HG03097 (cell line): ENCODE measurements around the gene CLIP2.
"Not testable (repeated sequence)": the region's sequence is repeated elsewhere in the genome, so short reads cannot be mapped to it uniquely, and the experiment has no call there.

Experiments used
- ATAC-seq: cut with Tn5 transposase; IDR thresholded peaks from one replicate; pipeline ENCODE4 v1.9.1; 2021; ENCODE audit not compliant: unreplicated experiment, low FRiP score

Gene CLIP2

DNA sequence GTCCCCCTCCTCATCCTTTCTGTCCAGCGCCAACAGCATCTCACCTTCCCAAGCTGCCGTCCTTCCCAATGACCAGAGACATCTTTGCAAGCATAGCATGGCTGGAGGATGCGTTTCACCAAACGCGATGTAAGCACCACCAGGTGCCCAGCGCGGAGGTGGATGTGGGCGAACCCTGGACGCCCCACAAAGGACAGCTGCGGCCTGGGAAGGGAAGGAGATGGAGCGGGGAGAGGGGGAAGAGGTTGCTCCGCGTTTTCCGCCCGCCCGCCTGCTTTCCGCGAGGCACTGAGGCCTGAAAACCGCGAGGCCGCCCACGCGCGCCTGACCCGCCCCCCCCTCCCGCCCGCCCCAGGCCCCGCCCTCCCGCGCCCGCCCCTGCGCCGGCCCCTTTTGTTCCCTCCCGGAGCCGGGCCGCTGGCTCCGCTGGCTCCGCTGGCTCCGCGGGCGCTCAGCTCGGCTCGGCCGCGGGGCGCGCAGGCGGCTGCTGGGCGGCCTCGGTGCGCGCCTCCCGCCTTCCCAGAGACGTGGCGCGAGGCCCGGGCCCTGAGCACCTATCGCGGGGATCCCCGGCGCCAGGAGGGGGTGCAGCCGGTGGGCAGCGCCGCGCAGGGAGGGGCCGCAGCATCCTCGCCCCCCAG lies at the start of gene CLIP2:
Gene CLIP2, plus strand, starts transcription at position 390 of the 641 bp plus-strand sequence. CDS start 28,140 bp downstream, outside the sequence.
- no peak for ATAC-seq

DNA sequence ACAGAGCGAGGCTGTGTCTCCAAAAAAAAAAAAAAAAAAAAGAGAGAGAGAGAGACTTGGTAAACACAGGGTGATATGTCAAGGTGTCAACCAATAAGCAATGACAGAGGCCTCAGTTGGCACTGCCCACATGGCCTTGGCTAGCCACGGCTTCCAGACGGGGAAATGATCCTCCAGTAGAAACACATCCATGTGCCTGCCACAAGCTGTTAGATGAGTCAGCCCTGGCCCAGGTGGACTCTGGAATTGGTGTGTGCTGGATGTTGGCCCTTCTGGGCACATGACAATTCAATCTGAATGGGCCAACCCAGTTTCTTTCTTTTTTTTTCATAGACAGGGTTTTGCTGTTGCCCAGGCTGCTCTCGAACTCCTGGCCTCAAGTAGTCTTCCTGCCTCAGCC lies 48.7 kb upstream of the CLIP2 start:
- ATAC-seq = no peak

DNA sequence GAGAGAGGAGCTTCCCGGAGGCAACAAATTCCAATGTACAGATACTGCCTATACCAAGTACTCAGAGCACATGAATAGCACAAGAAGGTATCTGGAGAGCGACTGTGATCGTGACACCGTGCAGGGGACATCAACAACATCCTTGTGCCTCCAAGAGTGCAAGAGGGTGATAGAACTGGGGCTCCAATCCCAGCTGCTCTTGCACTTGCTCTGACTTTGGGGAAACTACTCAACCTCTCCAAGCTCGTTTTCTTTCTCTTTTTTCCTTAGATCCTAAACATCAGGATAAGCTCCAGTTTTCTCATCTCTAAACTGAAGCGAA lies 47.1 kb upstream of the CLIP2 start:
- ATAC-seq = no peak

DNA sequence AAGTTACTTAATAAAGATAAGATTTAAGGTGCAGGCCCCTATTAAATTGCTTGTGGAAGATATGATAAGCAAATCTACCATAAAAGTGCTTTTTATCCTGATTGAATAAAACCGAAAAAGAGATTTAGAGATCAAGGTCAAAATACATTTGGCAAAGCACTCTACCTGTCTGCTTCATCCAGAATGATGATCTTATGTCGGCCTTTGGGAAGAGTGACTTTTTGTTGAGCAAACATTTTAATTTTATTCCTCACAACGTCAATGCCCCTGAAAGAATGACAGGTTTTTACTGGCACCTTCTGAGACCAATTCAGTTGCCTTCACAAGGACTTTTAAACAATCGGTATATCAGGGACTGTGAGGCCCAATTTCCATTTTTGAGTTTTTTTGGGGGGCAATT lies 42.7 kb upstream of the CLIP2 start:
- ATAC-seq = no peak

DNA sequence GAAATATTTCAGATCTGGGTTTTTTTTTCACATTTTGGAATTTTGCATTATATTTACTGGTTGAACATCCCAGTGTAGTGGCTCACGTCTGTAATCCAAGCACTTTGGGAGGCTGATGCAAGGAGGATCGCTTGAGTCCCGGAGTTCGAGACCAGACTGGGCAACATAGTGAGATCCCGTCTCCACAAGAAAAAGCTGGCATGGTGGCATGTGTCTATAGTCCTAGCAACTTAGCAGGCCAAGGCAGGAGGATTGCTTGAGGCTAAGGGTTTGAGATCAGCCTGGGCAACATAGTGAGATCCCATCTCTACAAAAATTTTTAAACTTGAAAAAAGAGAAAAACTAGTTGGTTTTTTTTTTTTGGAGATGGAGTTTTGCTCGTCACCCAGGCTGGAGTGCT lies 41.1 kb upstream of the CLIP2 start:
- no peak for ATAC-seq

DNA sequence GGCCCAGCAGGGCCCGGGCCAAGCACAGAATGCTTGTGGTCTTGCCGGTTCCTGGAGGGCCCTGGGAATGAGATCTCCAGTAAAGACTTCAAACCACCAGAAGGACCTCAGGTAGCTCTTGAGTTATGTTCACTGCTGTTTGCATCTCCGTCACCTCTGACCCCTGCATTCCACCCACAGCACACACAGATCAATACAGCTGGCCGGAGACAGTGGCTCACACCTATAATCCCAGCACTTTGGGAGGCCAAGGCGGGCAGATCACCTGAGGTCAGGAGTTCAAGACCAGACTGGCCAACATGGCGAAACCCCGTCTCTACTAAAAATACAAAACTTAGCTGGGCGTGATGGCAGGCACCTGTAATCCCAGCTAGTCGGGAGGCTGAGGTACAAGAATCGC lies 40.1 kb upstream of the CLIP2 start:
- not testable (repeated sequence) for ATAC-seq

DNA sequence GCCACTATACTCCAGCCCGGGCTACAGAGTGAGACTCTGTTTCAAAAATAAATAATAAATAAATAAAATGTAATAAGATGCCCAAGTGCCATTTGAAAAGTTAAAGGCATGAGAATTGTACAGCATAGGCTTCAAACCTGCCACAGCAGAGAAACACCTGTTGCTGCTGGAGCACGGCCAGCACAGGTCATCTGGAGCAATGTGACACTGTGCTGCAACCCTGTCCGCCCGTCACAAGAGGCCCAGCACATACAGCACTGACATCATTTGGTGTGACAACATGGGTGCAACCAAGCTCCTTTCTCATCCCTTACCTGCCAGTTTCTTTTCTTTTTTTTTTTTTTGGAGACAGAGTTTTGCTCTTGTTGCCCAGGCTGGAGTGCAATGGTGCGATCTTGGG lies 36.3 kb upstream of the CLIP2 start:
- no peak for ATAC-seq

DNA sequence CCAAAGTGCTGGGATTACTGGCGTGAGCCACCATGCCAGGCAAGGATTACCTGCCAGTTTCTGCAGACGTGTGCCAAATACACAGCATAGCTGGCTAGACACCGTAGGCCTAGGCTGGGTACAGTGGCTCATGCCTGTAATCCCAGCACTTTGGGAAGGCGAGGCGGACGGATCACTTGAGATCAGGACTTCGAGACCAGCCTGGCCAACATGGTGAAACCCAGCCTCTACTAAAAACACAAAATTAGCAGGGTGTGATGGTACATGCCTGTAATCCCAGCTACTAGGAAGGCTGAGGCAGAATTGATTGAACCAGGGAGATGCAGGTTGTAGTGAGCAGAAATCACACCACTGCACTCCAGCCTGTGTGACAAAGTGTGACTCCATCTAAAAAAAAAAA lies 35.9 kb upstream of the CLIP2 start:
- no peak for ATAC-seq

DNA sequence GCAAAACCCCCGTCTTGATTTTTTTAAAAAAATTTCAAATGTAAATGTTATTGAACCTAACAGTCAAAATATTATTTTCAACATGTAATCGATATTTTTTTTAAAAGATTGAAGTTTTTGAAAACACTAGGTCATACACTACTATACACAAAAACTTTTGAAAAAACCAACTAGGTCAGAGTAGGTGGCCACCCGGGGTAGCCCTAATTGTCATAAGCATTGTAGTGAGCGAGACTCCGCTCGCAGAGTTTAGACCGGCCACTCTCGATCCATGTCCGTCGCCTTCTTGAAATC lies 35.4 kb upstream of the CLIP2 start:
- ATAC-seq = no peak

DNA sequence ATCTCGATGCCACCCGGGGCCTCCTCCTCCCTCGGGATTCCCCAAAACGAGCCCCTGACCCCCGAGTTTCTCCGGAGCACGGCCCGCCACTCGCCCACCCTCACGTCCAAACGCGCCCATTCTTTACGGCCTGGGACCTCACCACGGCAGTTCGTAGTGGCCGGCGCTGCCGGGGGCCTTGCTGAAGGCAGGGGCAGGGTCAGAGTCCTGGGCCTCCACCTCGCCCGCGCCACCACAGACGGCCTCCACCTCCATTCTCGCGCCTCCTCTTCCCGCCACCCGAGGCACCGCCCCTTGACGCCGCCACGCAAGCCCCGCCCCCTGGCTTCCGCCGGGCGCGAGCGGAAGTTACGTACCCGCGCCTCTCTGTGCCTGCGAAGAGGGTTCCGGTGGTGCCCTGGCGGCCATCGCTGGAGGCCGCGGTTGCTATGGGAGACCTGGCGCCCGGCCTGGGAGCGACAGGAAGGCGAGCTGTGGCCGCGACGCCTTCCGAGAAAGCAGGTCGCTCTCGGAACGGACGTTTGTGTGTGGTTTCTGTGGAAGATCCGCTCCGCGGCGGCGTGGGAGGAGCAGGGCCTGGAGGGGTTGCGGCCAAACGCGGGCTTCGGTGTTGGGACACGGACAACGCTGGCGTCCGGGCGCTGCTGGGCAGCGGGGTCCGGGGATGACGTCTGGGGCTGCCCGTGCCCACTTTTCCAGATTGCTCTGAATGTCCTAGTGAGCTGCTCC lies 34.9 kb upstream of the CLIP2 start, which contains the start of gene RFC2:
Gene RFC2, minus strand, starts transcription at position 271 of the 729 bp plus-strand sequence. Its CDS starts 16 bp downstream, at position 255.
- ATAC-seq = peak; percentile 90

DNA sequence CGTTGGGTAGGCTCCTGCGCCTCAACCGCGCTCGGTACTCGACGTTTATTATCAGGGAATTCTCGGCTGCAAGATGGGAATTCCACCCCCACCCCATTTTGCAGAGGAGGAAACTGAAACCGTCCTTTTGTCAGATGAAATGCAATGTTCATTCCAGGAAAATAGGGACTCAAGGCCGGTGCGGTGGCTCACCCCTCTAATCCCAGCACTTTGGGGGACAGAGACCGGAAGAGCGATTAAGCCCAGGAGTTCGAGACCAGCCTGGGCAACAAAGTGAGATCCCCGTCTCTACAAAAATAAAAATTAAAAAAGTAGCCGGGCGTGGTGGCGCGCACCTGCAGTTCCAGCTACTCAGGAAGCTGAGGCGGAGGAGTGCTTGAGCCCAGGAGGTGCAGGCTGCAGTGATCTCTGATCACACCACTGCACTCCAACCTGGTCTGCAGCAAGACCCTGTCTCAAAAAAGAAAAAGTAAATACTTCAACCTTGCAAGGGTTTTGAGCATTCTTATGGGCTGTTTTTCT lies 34.3 kb upstream of the CLIP2 start:
- ATAC-seq = no peak

DNA sequence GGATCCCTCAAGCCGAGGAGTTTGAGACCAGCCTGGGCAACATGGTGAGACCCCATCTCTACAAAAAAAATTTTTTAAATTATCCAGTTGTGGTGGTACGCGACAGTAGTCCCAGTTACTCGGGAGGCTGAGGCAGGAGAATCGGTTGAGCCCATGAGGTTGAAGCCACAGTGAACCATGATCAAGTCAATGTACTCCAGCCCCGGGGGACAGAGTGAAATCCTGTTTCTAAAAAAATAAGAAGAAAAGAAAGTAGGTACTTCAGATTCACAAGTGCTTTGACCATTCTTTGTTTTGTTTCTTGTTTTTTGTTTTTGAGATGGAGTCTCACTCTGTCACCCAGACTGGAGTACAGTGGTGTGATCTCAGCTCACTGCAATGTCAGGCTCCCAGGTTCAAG lies 33.7 kb upstream of the CLIP2 start:
- ATAC-seq = not testable (repeated sequence)

DNA sequence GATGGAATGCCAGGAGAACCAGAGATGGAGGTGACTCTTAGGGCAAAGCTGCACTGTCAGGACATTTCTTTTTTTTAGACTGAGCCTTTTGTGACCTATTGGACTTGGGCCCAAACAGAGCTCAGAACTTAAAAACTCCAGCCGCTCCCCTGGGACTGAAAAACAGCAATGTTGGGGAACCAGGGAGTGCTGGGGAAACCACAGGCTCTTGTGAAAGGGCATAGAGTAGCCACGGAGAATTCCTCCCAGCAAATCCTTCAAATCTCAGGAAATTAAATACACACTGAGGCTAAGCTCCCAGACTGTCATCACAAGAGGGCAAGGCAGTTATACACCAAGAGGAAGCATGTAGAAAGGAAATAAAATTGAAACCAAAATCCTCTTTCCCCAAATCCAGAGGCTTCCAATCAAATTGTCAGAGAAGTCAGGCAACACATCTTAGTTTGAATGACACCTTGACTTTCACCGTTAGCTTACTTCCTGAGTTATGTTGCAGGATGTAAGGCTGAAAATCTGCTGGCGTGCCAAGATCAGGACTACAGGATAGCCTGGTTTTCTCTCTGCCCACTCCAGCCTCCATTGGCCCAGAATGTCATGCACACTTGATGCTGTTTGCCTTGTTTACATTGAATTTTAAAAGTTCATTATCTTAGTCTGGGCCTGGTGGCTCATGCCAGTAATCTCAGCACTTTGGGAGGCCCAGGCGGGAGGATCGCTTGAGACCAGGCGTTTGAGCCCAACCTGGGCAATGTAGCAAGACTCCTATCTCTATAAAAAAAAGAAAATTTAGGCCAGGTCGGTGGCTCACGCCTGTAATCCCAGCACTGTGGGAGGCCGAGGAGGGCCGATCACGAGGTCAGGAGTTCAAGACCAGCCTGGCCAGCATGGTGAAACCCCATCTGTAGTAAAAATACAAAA lies 32.5 kb upstream of the CLIP2 start:
- no peak for ATAC-seq

DNA sequence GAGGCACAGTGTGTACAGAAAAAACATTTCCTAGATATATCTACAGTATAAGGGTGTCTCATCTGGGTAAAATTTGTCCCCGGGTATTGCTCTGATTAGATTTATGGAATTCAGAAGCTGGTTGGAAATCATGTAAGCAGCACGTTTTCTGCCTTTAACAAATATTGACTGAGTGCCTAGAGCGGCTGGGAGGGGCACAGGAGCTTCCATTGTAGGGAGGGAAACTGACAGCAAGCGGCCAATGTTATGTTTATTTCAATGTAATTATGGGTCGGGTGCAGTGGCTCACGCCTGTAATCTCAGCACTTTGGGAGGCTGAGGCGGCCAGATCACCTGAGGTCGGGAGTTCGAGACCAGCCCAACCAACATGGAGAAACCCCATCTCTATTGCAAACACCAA lies 30.6 kb upstream of the CLIP2 start:
- no peak for ATAC-seq

DNA sequence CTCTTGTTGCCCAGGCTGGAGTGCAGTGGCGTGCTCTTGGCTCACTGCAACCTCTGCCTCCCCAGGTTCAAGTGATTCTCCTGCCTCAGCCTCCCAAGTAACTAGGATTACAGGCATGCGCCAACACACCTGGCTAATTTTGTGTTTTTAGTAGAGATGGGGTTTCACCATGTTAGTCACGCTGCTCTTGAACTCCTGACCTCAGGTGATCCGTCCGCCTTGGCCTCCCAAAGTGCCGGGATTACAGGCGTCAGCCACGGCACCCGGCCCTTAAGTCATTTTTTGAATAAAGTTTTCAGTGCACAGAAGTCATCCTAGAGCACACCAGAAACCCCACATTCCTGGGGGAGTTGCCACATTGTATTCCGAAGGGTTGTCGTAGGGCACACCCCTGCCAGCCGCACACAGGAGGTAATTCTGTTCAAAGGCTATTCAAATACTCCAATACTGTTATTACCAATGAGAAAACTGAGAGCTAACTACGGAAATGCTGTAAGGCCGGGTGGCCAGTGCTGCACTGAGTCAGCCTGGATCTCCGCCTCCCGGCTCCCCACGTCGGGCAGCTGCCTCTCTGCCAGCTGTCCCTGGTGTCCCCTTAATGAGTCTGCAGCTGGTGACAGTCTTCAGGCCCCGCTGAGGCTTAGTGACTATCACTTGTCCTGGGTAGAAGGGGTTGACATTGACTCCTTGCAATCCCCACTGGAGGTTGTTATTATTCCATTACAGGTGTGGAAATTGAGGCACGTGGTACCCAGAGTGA lies 26.4 kb upstream of the CLIP2 start:
- ATAC-seq = no peak

DNA sequence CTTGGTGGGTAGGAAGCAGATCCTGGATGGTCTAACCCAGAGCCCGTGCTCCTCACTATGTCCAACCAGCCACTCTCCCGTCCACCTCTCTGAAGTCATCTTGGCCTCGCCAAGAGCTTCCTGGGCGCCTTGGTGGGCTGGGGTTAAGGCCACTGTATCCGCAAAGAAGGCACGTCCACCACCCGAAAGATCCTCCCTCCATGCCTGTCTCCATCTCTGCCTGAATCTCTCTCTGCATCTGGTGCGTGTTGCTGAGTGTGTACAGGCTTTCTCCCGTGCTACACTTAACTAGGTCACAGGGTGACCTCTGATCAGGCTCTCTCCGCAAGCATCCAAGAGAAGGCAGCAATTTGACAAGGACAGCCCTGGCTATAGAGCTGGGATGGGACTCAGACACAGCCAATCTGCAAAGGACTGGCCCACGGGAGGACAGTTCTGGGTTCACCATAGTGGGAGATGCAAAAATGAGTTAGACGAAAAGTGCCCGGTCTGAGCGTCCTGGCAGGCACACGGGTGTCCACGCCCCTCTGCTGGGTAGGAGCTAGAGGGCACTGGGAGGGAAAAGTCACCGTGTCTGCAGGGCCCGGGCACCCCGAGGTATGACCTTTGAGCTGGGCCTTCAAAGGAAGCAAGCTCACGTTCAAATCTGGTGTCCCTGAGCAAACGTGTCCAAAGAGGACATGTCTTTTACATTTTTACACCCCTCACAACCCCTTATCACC lies 25.6 kb upstream of the CLIP2 start:
- ATAC-seq = no peak

DNA sequence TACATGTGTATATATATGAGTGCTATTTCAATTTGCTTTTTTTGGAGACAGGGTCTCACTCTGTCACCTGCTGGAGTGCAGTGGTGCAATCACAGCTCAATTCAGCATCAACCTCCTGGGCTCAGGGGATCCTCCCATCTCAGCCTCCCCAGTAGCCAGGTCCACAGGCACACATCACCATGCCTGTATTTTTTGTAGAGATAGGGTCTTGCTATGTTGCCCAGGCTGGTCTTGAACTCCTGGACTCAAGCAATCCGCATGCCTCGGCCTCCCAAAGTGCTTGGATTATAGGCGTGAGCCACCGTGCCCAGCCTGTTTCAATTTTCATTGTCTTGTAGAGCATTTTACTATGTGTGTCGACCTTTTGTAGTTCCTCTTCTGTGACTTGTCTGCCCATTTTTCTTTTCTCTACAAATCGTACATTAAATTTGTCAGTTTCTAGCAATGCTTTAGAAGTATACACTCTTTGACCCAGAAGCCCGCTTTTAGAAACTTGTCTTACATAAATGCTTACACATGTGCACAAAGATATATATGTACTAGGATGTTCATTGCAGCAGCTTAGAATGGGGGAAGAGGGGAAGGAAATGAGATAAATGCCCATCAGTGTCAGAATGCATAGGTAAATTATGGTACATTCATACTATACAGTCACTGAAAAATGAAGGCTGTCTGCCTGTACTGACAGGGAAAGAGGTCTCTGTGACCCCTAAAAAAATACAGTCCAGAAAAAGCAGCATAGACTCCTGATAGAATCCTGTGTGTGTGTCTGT lies 22.8 kb upstream of the CLIP2 start:
- no peak for ATAC-seq

DNA sequence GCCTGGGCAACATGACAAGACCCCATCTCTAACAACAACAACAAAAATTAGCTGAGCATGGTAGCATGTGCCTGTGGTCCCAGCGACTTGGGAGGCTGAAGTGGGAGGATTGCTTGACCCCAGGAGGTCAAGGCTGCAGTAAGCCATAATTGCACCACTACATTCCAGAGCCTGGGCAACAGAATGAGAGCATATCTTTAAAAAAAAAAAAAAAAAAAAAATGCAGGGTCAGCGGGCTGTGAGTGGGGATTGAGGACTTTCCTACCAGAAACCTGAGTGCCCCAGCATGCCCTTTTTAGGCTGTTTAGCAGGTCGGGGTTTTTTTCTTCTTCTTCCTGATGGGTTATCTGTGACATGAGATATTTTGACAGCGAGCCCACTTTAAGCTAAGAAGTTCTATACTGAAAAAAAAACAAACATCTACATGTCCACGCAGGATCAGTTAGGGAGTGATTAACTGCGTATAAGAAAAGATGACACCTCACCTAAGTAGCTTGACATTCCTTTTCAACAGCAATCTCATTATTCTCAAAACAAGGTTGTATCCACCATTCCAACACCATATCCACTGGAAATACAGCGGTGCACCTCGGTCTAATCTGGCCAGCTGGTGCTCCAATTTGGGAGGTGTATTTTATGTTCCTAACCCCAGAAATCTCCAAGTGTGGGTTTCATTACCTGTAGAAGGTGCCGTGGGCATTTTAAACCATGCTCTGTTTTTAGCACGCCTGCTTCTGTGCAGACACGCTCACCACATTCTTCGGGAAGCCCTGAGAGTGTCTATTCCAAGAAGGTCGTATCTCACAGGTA lies 21.2 kb upstream of the CLIP2 start:
- no peak for ATAC-seq
